Measurements from ENCODE around the gene FGD5. TPM values are rescaled to one million over a fixed set of nuclear protein-coding genes. Genes with fewer than 3 reads are reported as not detected.

FGD5 gene
- total and polyA plus RNA-seq, 2 experiments from 2014 or later = 7.4 to 12.2 TPM

DNA sequence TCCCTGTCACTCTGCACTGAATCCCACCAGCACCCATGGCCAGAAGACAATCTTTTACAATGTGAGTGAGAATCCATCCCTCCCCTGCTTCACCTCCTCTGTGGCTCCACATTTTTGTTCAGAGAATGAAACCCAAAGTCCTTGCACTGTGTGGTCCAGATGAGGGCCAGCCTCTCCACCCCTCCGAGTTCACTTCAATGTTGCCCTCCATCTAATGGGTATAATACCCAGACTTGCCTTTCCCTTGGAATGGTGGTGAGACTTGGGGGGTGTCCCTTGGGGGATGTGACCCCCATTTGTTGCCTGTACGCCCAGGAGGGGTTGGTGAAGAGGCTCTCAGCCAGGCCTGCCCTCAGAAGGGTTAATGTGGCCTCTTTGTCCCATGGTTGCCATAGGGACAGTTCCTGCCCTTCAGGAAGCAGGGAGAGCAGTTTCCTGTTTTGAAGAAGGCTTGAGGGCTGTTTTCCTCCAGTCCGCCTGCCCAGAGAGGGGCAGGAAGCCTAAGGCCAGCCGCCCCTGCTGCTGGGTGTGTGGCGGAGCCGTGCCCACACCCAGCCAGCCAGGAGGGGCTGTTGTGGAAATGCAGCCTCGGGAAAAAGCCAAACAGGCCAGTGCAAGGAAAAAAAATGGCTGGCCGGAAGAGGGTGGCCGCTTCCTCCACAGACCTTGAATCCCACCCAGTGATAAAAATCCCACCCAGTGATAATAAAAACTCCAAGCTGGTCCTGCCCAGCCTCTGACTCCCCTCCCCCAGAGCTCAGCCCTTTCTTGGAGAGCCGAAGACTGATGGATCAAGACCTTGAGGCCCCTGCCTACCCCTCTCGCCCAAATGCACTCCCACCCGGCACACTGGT is 14.6 kb upstream of the FGD5 start:
- Histone ChIP-seq H3K27ac (ENCODE audit: low read depth) (no peak overlapping the region), H2AFZ (no peak overlapping the region; the same call in none of the 2 replicates), H3K36me3 (ENCODE audit: insufficient read depth) (no peaks in the 10 kb centered on the region), H3F3A (replicated peaks; ENCODE audit: low read depth) (no peaks in the 10 kb centered on the region), H3K4me1 (ENCODE audit: insufficient read depth) (no peaks in the 10 kb centered on the region; the same call in 1 of the 2 replicates), H3K9me2 (ENCODE audit: insufficient read depth) (no peaks in the 10 kb centered on the region; the same call in 1 of the 2 replicates), H3K27me3 (ENCODE audit: insufficient read depth) (peaks cover 13% of the 10 kb centered on the region), H4K20me1 (replicated peaks; ENCODE audit: insufficient read depth) (no peaks in the 10 kb centered on the region), H3K4me2 (0 out of 2 replicates have a peak overlapping the region, but pooled peaks have one; percentile 26), H3K79me2 (replicated peaks; ENCODE audit: insufficient read depth) (no peaks in the 10 kb centered on the region), H3K4me3 (no peak overlapping the region)
- no peak for TF ChIP-seq CREB1 (CRISPR knock-in tag; IDR thresholded peaks at IDR 0.05; ENCODE audit: low read depth)
- TF ChIP-seq, protein P1, sequence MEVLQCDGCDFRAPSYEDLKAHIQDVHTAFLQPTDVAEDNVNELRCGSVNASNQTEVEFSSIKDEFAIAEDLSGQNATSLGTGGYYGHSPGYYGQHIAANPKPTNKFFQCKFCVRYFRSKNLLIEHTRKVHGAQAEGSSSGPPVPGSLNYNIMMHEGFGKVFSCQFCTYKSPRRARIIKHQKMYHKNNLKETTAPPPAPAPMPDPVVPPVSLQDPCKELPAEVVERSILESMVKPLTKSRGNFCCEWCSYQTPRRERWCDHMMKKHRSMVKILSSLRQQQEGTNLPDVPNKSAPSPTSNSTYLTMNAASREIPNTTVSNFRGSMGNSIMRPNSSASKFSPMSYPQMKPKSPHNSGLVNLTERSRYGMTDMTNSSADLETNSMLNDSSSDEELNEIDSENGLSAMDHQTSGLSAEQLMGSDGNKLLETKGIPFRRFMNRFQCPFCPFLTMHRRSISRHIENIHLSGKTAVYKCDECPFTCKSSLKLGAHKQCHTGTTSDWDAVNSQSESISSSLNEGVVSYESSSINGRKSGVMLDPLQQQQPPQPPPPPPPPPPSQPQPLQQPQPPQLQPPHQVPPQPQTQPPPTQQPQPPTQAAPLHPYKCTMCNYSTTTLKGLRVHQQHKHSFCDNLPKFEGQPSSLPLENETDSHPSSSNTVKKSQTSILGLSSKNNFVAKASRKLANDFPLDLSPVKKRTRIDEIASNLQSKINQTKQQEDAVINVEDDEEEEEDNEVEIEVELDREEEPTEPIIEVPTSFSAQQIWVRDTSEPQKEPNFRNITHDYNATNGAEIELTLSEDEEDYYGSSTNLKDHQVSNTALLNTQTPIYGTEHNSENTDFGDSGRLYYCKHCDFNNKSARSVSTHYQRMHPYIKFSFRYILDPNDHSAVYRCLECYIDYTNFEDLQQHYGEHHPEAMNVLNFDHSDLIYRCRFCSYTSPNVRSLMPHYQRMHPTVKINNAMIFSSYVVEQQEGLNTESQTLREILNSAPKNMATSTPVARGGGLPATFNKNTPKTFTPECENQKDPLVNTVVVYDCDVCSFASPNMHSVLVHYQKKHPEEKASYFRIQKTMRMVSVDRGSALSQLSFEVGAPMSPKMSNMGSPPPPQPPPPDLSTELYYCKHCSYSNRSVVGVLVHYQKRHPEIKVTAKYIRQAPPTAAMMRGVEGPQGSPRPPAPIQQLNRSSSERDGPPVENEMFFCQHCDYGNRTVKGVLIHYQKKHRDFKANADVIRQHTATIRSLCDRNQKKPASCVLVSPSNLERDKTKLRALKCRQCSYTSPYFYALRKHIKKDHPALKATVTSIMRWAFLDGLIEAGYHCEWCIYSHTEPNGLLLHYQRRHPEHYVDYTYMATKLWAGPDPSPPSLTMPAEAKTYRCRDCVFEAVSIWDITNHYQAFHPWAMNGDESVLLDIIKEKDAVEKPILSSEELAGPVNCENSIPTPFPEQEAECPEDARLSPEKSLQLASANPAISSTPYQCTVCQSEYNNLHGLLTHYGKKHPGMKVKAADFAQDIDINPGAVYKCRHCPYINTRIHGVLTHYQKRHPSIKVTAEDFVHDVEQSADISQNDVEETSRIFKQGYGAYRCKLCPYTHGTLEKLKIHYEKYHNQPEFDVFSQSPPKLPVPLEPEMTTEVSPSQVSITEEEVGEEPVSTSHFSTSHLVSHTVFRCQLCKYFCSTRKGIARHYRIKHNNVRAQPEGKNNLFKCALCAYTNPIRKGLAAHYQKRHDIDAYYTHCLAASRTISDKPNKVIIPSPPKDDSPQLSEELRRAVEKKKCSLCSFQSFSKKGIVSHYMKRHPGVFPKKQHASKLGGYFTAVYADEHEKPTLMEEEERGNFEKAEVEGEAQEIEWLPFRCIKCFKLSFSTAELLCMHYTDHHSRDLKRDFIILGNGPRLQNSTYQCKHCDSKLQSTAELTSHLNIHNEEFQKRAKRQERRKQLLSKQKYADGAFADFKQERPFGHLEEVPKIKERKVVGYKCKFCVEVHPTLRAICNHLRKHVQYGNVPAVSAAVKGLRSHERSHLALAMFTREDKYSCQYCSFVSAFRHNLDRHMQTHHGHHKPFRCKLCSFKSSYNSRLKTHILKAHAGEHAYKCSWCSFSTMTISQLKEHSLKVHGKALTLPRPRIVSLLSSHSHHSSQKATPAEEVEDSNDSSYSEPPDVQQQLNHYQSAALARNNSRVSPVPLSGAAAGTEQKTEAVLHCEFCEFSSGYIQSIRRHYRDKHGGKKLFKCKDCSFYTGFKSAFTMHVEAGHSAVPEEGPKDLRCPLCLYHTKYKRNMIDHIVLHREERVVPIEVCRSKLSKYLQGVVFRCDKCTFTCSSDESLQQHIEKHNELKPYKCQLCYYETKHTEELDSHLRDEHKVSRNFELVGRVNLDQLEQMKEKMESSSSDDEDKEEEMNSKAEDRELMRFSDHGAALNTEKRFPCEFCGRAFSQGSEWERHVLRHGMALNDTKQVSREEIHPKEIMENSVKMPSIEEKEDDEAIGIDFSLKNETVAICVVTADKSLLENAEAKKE (CRISPR knock-in tag; IDR thresholded peaks at IDR 0.05) = no peak
- TF ChIP-seq STAT1 (IDR thresholded peaks at IDR 0.05; ENCODE audit: unreplicated experiment) = no peak
- TF ChIP-seq NANOG (IDR thresholded peaks at IDR 0.05; ENCODE audit: borderline replicate concordance) = no peak
- no peak for TF ChIP-seq POLR2AphosphoS5 (IDR thresholded peaks at IDR 0.05; ENCODE audit: low read depth)
- H3K27ac Mint-ChIP-seq = no peak overlapping the region; the same call in 1 of the 2 replicates
- H3K27me3 Mint-ChIP-seq (ENCODE audit: insufficient read depth, low read depth, poor library complexity) = peaks cover 13% of the 10 kb centered on the region
- no peaks in the 10 kb centered on the region for H3K36me3 Mint-ChIP-seq (ENCODE audit: low read depth)
- peaks cover 19% of the 10 kb centered on the region for H3K4me1 Mint-ChIP-seq
- DNase-seq (ENCODE audit: low spot score) (peak; percentile 22), ATAC-seq (peak; percentile 18; the same call in 2 of the 3 replicates)
- H3K4me3 Mint-ChIP-seq = no peak overlapping the region
- H3K9me3 Mint-ChIP-seq = no peaks in the 10 kb centered on the region; the same call in 2 of the 3 replicates
